Endothelial cell of umbilical vein (primary cell): ENCODE data around the gene UEVLD. TPM values are rescaled to one million over a fixed set of nuclear protein-coding genes. Genes with fewer than 3 reads are reported as not detected.

ENCODE experiments used
- BruUV-seq: library from RNA; stranded (reverse); fragments of 400-500 nt; replicated peaks from 2 replicates; lab custom pipeline; 2021; lab: Mats Ljungman, UMichigan
- CTCF ChIA-PET: fragments of 300-600, 350-600 bp; sonication (Branson Sonifier 250); formaldehyde crosslinking; loops from one replicate; lab custom pipeline; 2021; ENCODE audit warnings: antibody characterized with exemption, inconsistent platforms; lab: Charles Lee
- POLR2A ChIA-PET: fragments of 300-600, 350-600 bp; sonication (Branson Sonifier 250); formaldehyde crosslinking; loops from one replicate; lab custom pipeline; 2021; ENCODE audit warnings: antibody characterized with exemption, inconsistent platforms; lab: Charles Lee
- DNase-seq: peaks from one replicate; pipeline ENCODE4 v3.0.0-alpha.2; 2011; ENCODE audit warnings: low read depth, low spot score
- FAIRE-seq: peaks from 2 replicates; lab custom pipeline; 2011; peaks lifted over from hg19 to GRCh38; lab: Jason Lieb, UNC
- H2AFZ ChIP-seq: 2 replicates; pipeline ENCODE4 v1.6.0; 2012; ENCODE audit warnings: low read depth, low read length, control low read depth, inconsistent platforms
- H3K27ac ChIP-seq: 2 replicates; pipeline ENCODE4 v1.5.1; 2011; ENCODE audit warnings: low read depth, mild to moderate bottlenecking, control low read depth, low read length, moderate library complexity; ENCODE audit not compliant: insufficient read depth
- H3K27me3 ChIP-seq, 2 experiments: 2 replicates each; pipeline versions ENCODE4 v1.6.0 to v1.6.1; 2011; ENCODE audit warnings: low read length in 2 of 2, mixed read lengths in 1 of 2; ENCODE audit not compliant: control insufficient read depth in 2 of 2, insufficient read depth in 2 of 2
- H3K36me3 ChIP-seq, 2 experiments: 2 replicates in 1 of 2; 3 replicates in 1 of 2; pipeline ENCODE4 v1.5.1; 2011; ENCODE audit warnings: low read length in 2 of 2, mild to moderate bottlenecking in 1 of 2, moderate library complexity in 1 of 2; ENCODE audit not compliant: control insufficient read depth in 2 of 2, insufficient read depth in 2 of 2; ENCODE audit errors: extremely low read depth in 1 of 2
- H3K4me1 ChIP-seq: 3 replicates; pipeline ENCODE4 v1.5.1; 2011; ENCODE audit warnings: mild to moderate bottlenecking, low read length; ENCODE audit not compliant: control insufficient read depth, insufficient read depth; ENCODE audit errors: extremely low read depth
- H3K4me2 ChIP-seq: 2 replicates; pipeline ENCODE4 v1.6.1; 2011; ENCODE audit warnings: low read length, control low read depth, mixed read lengths; ENCODE audit not compliant: insufficient read depth
- H3K4me3 ChIP-seq, 3 experiments: fragments of 200-600 bp in 1 of 3; sonication (generic), shearing (Covaris generic) in 1 of 3; replicated peaks in 1 of 3; 2 replicates each; pipeline ENCODE4 v1.5.1; 2011 to 2016; ENCODE audit warnings: control low read depth in 3 of 3, low read length in 3 of 3, mild to moderate bottlenecking in 2 of 3, inconsistent platforms in 1 of 3, low read depth in 1 of 3, moderate library complexity in 1 of 3; ENCODE audit not compliant: insufficient read depth in 1 of 3
- H3K79me2 ChIP-seq: 2 replicates; pipeline ENCODE4 v1.6.0; 2012; ENCODE audit warnings: low read length, inconsistent platforms; ENCODE audit not compliant: control insufficient read depth, insufficient read depth
- H3K9ac ChIP-seq: replicated peaks from 2 replicates; pipeline ENCODE3; 2011; ENCODE audit warnings: low read length, control low read depth; ENCODE audit not compliant: insufficient read depth; ENCODE audit errors: extremely low read depth
- H3K9me1 ChIP-seq: replicated peaks from 3 replicates; pipeline ENCODE4 v1.6.0; 2011; ENCODE audit warnings: mild to moderate bottlenecking, low read length; ENCODE audit not compliant: control insufficient read depth, insufficient read depth; ENCODE audit errors: extremely low read depth
- H3K9me3 ChIP-seq: replicated peaks from 2 replicates; pipeline ENCODE4 v1.5.1; 2012; ENCODE audit warnings: low read length, inconsistent platforms; ENCODE audit not compliant: control insufficient read depth, insufficient read depth
- H4K20me1 ChIP-seq: replicated peaks from 2 replicates; pipeline ENCODE3; 2011; ENCODE audit warnings: mild to moderate bottlenecking, low read length; ENCODE audit not compliant: control insufficient read depth, insufficient read depth; ENCODE audit errors: extremely low read depth
- EZH2 ChIP-seq: IDR thresholded peaks from 2 replicates; pipeline ENCODE4 v1.6.1; 2012; ENCODE audit warnings: borderline replicate concordance, low read depth, mild to moderate bottlenecking, moderate library complexity, low read length, inconsistent platforms; ENCODE audit not compliant: severe bottlenecking
- FOS ChIP-seq: IDR thresholded peaks from 2 replicates; pipeline ENCODE4 v1.6.1; 2011; ENCODE audit warnings: mild to moderate bottlenecking, low read length, moderate library complexity, borderline replicate concordance; ENCODE audit not compliant: insufficient read depth
- GATA2 ChIP-seq: IDR thresholded peaks from 2 replicates; pipeline ENCODE4 v1.7.0; 2011; ENCODE audit warnings: low read depth, mild to moderate bottlenecking, moderate library complexity, mixed read lengths, low read length; ENCODE audit not compliant: insufficient read length, insufficient read depth
- JUN ChIP-seq: IDR thresholded peaks from 2 replicates; pipeline ENCODE4 v1.6.1; 2011; ENCODE audit warnings: borderline replicate concordance, low read depth; ENCODE audit not compliant: insufficient read length, insufficient read depth
- MYC ChIP-seq: IDR thresholded peaks from one replicate; pipeline ENCODE4 v1.6.1; 2011; ENCODE audit warnings: mild to moderate bottlenecking, low read depth, low read length
- POLR2A ChIP-seq: IDR thresholded peaks from 2 replicates; pipeline ENCODE4 v1.6.1; 2012; ENCODE audit warnings: low read depth, mild to moderate bottlenecking, control low read depth, low read length
- POLR2AphosphoS5 ChIP-seq: IDR thresholded peaks from 2 replicates; pipeline ENCODE4 v1.6.1; 2012; ENCODE audit warnings: low read depth, mild to moderate bottlenecking, control low read depth, low read length, moderate library complexity; ENCODE audit not compliant: insufficient read depth
- dilution Hi-C: fragments of 300-500 bp; cut with MboI; formaldehyde crosslinking; loops from one replicate; pipeline ENCODE4 v1.15.0; 2019; ENCODE audit warnings: low sequenced_read_pairs; ENCODE audit not compliant: extremely low pct_ligation_motif_present
- intact Hi-C: fragments of 100-400 bp; cut with micrococcal nuclease; formaldehyde crosslinking; loops from one replicate; pipeline ENCODE4 v1.10.0; 2022
- polyA plus RNA-seq, 4 experiments: library from polyadenylated mRNA; depleted of rRNA in 3 of 4; stranded (reverse) in 3 of 4; unstranded in 1 of 4; fragments of >200 nt; gene quantifications; 2 replicates each; pipeline versions ENCODE4 v1.2.1 to v1.2.3, GENCODE V29; 2011 to 2012; ENCODE audit warnings: missing spikeins in 1 of 4
- total RNA-seq: library from RNA; stranded (reverse); gene quantifications from 2 replicates; pipeline ENCODE4 v1.2.3, GENCODE V29; 2021
- TF ChIP-seq, protein P1 (sequence below), 2 donors: IDR thresholded peaks; 1 replicate in 1 of 2; 2 replicates in 1 of 2; pipeline ENCODE4 v1.5.1; 2011; ENCODE audit warnings: low read length in 2 of 2, mild to moderate bottlenecking in 2 of 2, moderate library complexity in 2 of 2, control low read depth in 1 of 2, inconsistent platforms in 1 of 2, low read depth in 1 of 2; ENCODE audit not compliant: insufficient read depth in 1 of 2; ENCODE audit errors: extremely low read depth in 1 of 2
- TF ChIP-seq, protein P2 (sequence below): IDR thresholded peaks from 2 replicates; pipeline ENCODE4 v1.6.1; 2011; ENCODE audit not compliant: insufficient read depth, insufficient read length

UEVLD gene
- total and polyA plus RNA-seq, 2 donors (not counting 3 experiments of a cell fraction or from before 2014, with no cell fraction given), result 9.2 to 19.1 TPM

DNA sequence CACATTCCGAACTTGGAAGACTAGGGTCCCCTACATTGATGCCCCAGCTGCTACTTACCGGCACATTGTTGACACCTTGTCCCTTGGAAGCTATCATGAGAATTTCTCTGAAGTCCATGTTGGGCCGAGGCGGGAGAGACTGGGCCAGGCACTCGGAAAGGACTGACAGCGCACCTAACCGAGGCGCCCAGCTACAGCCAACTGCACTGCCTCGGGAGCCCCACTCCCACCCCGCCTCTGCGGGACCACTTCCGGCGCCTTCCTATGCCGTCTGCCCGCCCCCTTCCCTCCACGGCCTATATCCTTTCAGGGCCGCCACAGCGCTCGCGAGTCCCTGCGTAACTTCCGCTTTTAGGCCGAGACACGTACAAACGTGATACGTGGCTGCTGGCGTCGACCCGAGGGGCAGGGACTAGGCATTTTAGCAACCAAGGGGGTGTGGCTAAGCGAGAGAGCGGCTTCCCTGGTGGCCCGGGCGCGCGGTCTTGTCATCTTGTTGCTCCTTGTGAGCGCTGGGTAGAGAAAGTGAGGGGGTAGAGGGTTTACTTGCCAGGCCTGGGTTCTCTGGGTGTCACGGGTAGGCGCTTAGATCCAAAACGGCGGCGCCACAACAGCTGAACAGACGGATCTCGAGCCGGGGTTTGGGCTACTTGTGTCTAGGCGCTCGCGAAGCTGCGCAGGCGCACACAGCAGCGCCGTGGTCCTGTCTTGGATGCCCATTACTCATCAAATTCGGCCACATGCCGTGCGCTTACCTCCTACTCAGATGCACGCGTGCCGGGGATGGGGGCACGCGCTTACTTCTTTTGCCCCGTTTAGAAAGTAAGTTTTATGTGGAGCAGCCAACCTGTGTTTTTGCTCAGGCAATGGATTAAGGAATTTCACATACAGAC, 45.9 kb upstream of the UEVLD start, which contains the start of gene SPTY2D1:
SPTY2D1 (minus strand) TSS at position 203 of the 893 bp plus-strand sequence; CDS start at position 118, 85 bp downstream.
- Histone ChIP-seq H2AFZ (peak within 1 kb of the TSS; percentile 96), H3K27me3 (peaks cover 0 to 1% of the 10 kb centered on the region in 2 experiments), H3K4me2 (peak within 1 kb of the TSS; percentile 100), H3K27ac (peak within 1 kb of the TSS; percentile 83), H3K79me2 (peaks cover 39% of the 10 kb centered on the region), H3K9me1 (no peaks in the 10 kb centered on the region), H4K20me1 (no peaks in the 10 kb centered on the region), H3K4me3 (peak within 1 kb of the TSS; percentile 79 to 99 (median 97)), H3K4me1 (peaks cover 16% of the 10 kb centered on the region), H3K36me3 (no peaks in the 10 kb centered on the region), H3K9ac (peak within 1 kb of the TSS; percentile 98), H3K9me3 (no peaks in the 10 kb centered on the region)
- peak; percentile 97 for FAIRE-seq
- intact Hi-C loops (loop anchor here (1.0 kb wide), 6 partner anchors 46 to 312 kb away; partner anchors contain the start of genes GTF2H1, HPS5, TMEM86A and TSG101), dilution Hi-C loops (no loop called here)
- TSS peak; percentile 98 for BruUV-seq
- TF ChIP-seq FOS (no peak), EZH2 (no peak), POLR2A (peak; percentile 96), MYC (no peak), GATA2 (no peak), POLR2AphosphoS5 (peak; percentile 95), JUN (no peak)
- TF ChIP-seq, protein P1, sequence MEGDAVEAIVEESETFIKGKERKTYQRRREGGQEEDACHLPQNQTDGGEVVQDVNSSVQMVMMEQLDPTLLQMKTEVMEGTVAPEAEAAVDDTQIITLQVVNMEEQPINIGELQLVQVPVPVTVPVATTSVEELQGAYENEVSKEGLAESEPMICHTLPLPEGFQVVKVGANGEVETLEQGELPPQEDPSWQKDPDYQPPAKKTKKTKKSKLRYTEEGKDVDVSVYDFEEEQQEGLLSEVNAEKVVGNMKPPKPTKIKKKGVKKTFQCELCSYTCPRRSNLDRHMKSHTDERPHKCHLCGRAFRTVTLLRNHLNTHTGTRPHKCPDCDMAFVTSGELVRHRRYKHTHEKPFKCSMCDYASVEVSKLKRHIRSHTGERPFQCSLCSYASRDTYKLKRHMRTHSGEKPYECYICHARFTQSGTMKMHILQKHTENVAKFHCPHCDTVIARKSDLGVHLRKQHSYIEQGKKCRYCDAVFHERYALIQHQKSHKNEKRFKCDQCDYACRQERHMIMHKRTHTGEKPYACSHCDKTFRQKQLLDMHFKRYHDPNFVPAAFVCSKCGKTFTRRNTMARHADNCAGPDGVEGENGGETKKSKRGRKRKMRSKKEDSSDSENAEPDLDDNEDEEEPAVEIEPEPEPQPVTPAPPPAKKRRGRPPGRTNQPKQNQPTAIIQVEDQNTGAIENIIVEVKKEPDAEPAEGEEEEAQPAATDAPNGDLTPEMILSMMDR (IDR thresholded peaks at IDR 0.05; ENCODE audit: extremely low read depth in 1 of 2, insufficient read depth in 1 of 2, low read depth in 1 of 2, low read length in 2 of 2), result no peak
- TF ChIP-seq, protein P2, sequence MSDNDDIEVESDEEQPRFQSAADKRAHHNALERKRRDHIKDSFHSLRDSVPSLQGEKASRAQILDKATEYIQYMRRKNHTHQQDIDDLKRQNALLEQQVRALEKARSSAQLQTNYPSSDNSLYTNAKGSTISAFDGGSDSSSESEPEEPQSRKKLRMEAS, result peak; percentile 64
- peak; percentile 99 for DNase-seq
- ChIA-PET CTCF (interaction anchor here (1.0 to 1.9 kb wide), 7 partner anchors 13 to 130 kb away, joined by 3 to 6 read pairs (median 4); no protein-coding TSS in a partner anchor), POLR2A (interaction anchor here (0.7 to 2.2 kb wide), 4 partner anchors 15 to 108 kb away, joined by 3 to 9 read pairs (median 4); partner anchors contain the start of genes TSG101 and UEVLD)
